Fibroblast of pulmonary artery (primary cell): ENCODE data around the gene EPHA7.

ENCODE experiments used
- DNase-seq: peaks from one replicate; pipeline ENCODE4 v3.0.0-alpha.2; 2010; ENCODE audit warnings: low read depth
- H3K4me3 ChIP-seq: replicated peaks from 2 replicates; pipeline ENCODE4 v1.5.1; 2011; ENCODE audit warnings: low read depth, mild to moderate bottlenecking, control low read depth, low read length, moderate library complexity
- CTCF ChIP-seq: IDR thresholded peaks from 2 replicates; pipeline ENCODE4 v1.5.1; 2011; ENCODE audit warnings: mild to moderate bottlenecking, control low read depth, low read length, inconsistent platforms; ENCODE audit errors: missing control alignments

Gene EPHA7

GRCh38 chr6:93238632-93239031 lies 180.7 kb downstream of the EPHA7 start:
- no peak for DNase-seq
- TF ChIP-seq CTCF = no peak
- no peak overlapping the region for H3K4me3 ChIP-seq

- no peak for DNase-seq
- no peak overlapping the region for H3K4me3 ChIP-seq
- no peak for TF ChIP-seq CTCF
These were observed 183.6 kb downstream of the EPHA7 start for GRCh38 chr6:93235775-93236174.

GRCh38 chr6:93226822-93227221 lies 192.5 kb downstream of the EPHA7 start:
- no peak overlapping the region for H3K4me3 ChIP-seq
- TF ChIP-seq CTCF = no peak
- DNase-seq = no peak

GRCh38 chr6:93222071-93222851 lies 197.1 kb downstream of the EPHA7 start:
- TF ChIP-seq CTCF = no peak
- no peak overlapping the region for H3K4me3 ChIP-seq

GRCh38 chr6:93219447-93219846 lies 199.9 kb downstream of the EPHA7 start:
- no peak for TF ChIP-seq CTCF
- DNase-seq = no peak
- no peak overlapping the region for H3K4me3 ChIP-seq

More at GRCh38 chr6:93222071-93222851, 197.1 kb downstream of the EPHA7 start:
- DNase-seq = no peak

GRCh38 chr6:93218096-93218495 lies 201.3 kb downstream of the EPHA7 start:
- no peak overlapping the region for H3K4me3 ChIP-seq
- DNase-seq = no peak
- no peak for TF ChIP-seq CTCF

GRCh38 chr6:93213028-93213427 lies 206.3 kb downstream of the EPHA7 start:
- TF ChIP-seq CTCF = no peak
- DNase-seq = no peak

More at GRCh38 chr6:93213028-93213427, 206.3 kb downstream of the EPHA7 start:
- H3K4me3 ChIP-seq = no peak overlapping the region
